SK-N-SH (cell line): ENCODE measurements around the gene KCNQ2. TPM values are rescaled to one million over a fixed set of nuclear protein-coding genes. Genes with fewer than 3 reads are reported as not detected.

Experiments
- CTCF ChIA-PET: fragments of 300-600, 350-600 bp; formaldehyde crosslinking; extraction: SDS; loops from one replicate; lab custom pipeline; 2021; lab: Yijun Ruan, JAX
- POLR2A ChIA-PET: fragments of 350-600 bp; sonication (Branson Sonifier 250); formaldehyde crosslinking; extraction: SDS; loops from one replicate; lab custom pipeline; 2020; ENCODE audit warnings: antibody characterized with exemption, inconsistent platforms; lab: Yijun Ruan, JAX
- DNase-seq: peaks from one replicate; pipeline ENCODE4 v3.0.0; 2012
- H2AFZ ChIP-seq: fragments of 200-600 bp; sonication (generic); 2 replicates; pipeline ENCODE4 v1.8.1; 2016; ENCODE audit warnings: antibody characterized with exemption, mild to moderate bottlenecking, low read depth
- H3F3A ChIP-seq: fragments of 200-600 bp; sonication (generic); replicated peaks from 2 replicates; pipeline ENCODE3; 2016; ENCODE audit warnings: antibody characterized with exemption, mild to moderate bottlenecking; ENCODE audit not compliant: insufficient read depth
- H3K27ac ChIP-seq, 2 experiments: fragments of 200-500 bp in 1 of 2; fragments of 200-600 bp in 1 of 2; sonication (Bioruptor generic) in 1 of 2; sonication (generic), shearing (Covaris generic) in 1 of 2; 2 replicates each; pipeline versions ENCODE4 v1.5.1 to v1.6.1; 2014 to 2016; ENCODE audit warnings: low read depth in 2 of 2, inconsistent platforms in 1 of 2, low read length in 1 of 2, mild to moderate bottlenecking in 1 of 2, mixed read lengths in 1 of 2
- H3K27me3 ChIP-seq: fragments of 200-600 bp; sonication (generic), shearing (Covaris generic); 2 replicates; pipeline ENCODE4 v1.6.1; 2016; ENCODE audit warnings: mixed run types; ENCODE audit not compliant: insufficient read depth
- H3K36me3 ChIP-seq, 2 experiments: fragments of 200-500 bp in 1 of 2; fragments of 200-600 bp in 1 of 2; sonication (Bioruptor generic) in 1 of 2; sonication (generic) in 1 of 2; replicated peaks in 1 of 2; 2 replicates each; pipeline versions ENCODE3 to v1.5.1; 2014 to 2016; ENCODE audit warnings: low read length in 1 of 2, mild to moderate bottlenecking in 1 of 2; ENCODE audit not compliant: insufficient read depth in 2 of 2, control insufficient read depth in 1 of 2
- H3K4me1 ChIP-seq, 2 experiments: fragments of 200-500 bp in 1 of 2; fragments of 200-600 bp in 1 of 2; sonication (Bioruptor generic) in 1 of 2; sonication (generic), shearing (Covaris generic) in 1 of 2; 2 replicates each; pipeline versions ENCODE4 v1.5.1 to v1.6.1; 2014 to 2016; ENCODE audit warnings: low read depth in 1 of 2, low read length in 1 of 2, mixed run types in 1 of 2; ENCODE audit not compliant: insufficient read depth in 2 of 2, control insufficient read depth in 1 of 2
- H3K4me2 ChIP-seq: fragments of 200-600 bp; sonication (generic), shearing (Covaris generic); 2 replicates; pipeline ENCODE4 v1.6.1; 2017; ENCODE audit warnings: mixed run types
- H3K4me3 ChIP-seq, 2 experiments: fragments of 200-500 bp in 1 of 2; fragments of 200-600 bp in 1 of 2; sonication (Bioruptor generic) in 1 of 2; sonication (generic), shearing (Covaris generic) in 1 of 2; 2 replicates each; pipeline versions ENCODE4 v1.5.1 to v1.8.1; 2014 to 2016; ENCODE audit warnings: low read depth in 2 of 2, inconsistent platforms in 1 of 2, low read length in 1 of 2, mild to moderate bottlenecking in 1 of 2, mixed read lengths in 1 of 2, moderate library complexity in 1 of 2
- H3K79me2 ChIP-seq: fragments of 200-600 bp; sonication (generic); 2 replicates; pipeline ENCODE4 v1.8.1; 2017; ENCODE audit warnings: mild to moderate bottlenecking; ENCODE audit not compliant: insufficient read depth
- H3K9ac ChIP-seq: fragments of 200-600 bp; sonication (generic); 2 replicates; pipeline ENCODE4 v1.6.1; 2017; ENCODE audit warnings: mixed run types
- H3K9me2 ChIP-seq: fragments of 200-600 bp; sonication (generic); 2 replicates; pipeline ENCODE4 v1.6.1; 2017; ENCODE audit warnings: mixed run types
- H3K9me3 ChIP-seq: fragments of 200-600 bp; sonication (generic); 2 replicates; pipeline ENCODE4 v1.6.1; 2017; ENCODE audit warnings: mixed run types, mild to moderate bottlenecking, moderate library complexity
- H4K20me1 ChIP-seq: fragments of 200-600 bp; sonication (generic); 2 replicates; pipeline ENCODE4 v1.6.1; 2017; ENCODE audit warnings: mild to moderate bottlenecking, mixed run types; ENCODE audit not compliant: insufficient read depth
- CHD2 ChIP-seq: fragments of 150-350 bp; IDR thresholded peaks from 2 replicates; pipeline ENCODE4 v1.6.1; 2018; ENCODE audit warnings: low read length; ENCODE audit not compliant: partially characterized antibody
- ELF1 ChIP-seq: IDR thresholded peaks from 2 replicates; pipeline ENCODE4 v1.4.0; 2012
- EZH2phosphoT487 ChIP-seq: fragments of 200-600 bp; sonication (generic); IDR thresholded peaks from 2 replicates; pipeline ENCODE4 v1.6.1; 2017; ENCODE audit warnings: low read depth, mixed run types, mild to moderate bottlenecking, antibody characterized with exemption, moderate library complexity, borderline replicate concordance
- FOXJ3 ChIP-seq: sonication (generic); formaldehyde crosslinking; IDR thresholded peaks from 2 replicates; pipeline ENCODE4 v1.5.1; 2020; ENCODE audit warnings: mild to moderate bottlenecking, missing genetic modification reagents
- FOXM1 ChIP-seq: IDR thresholded peaks from 2 replicates; pipeline ENCODE4 v1.4.0; 2012; ENCODE audit warnings: low read depth, mild to moderate bottlenecking
- GABPA ChIP-seq: IDR thresholded peaks from 2 replicates; pipeline ENCODE4 v1.4.0; 2012; ENCODE audit warnings: low read depth, mild to moderate bottlenecking
- JUND ChIP-seq: IDR thresholded peaks from 2 replicates; pipeline ENCODE4 v1.4.0; 2012
- MAX ChIP-seq: IDR thresholded peaks from 2 replicates; pipeline ENCODE4 v1.4.0; 2012; ENCODE audit warnings: low read depth
- MEF2A ChIP-seq: IDR thresholded peaks from 2 replicates; pipeline ENCODE4 v1.4.0; 2012; ENCODE audit warnings: low read depth, borderline replicate concordance
- MXI1 ChIP-seq: IDR thresholded peaks from 2 replicates; pipeline ENCODE4 v1.6.1; 2012; ENCODE audit warnings: mild to moderate bottlenecking, low read depth, low read length, improper control_type of control experiment
- NFIC ChIP-seq: IDR thresholded peaks from 2 replicates; pipeline ENCODE4 v1.4.0; 2012; ENCODE audit warnings: borderline replicate concordance
- POLR2AphosphoS5 ChIP-seq: IDR thresholded peaks from 2 replicates; pipeline ENCODE4 v1.6.1; 2012; ENCODE audit warnings: low read depth, low read length
- RFX5 ChIP-seq: IDR thresholded peaks from 2 replicates; pipeline ENCODE4 v1.6.1; 2012; ENCODE audit warnings: mild to moderate bottlenecking, improper control_type of control experiment, low read length
- SMC3 ChIP-seq: IDR thresholded peaks from 2 replicates; pipeline ENCODE4 v1.6.1; 2012; ENCODE audit warnings: low read depth, low read length, improper control_type of control experiment
- TAF1 ChIP-seq: IDR thresholded peaks from 2 replicates; pipeline ENCODE4 v1.6.1; 2012; ENCODE audit warnings: low read depth, mild to moderate bottlenecking, low read length, moderate library complexity, borderline replicate concordance
- TCF12 ChIP-seq: IDR thresholded peaks from 2 replicates; pipeline ENCODE4 v1.4.0; 2012
- USF2 ChIP-seq: fragments of 150-350 bp; IDR thresholded peaks from 2 replicates; pipeline ENCODE4 v1.6.1; 2017; ENCODE audit warnings: antibody characterized with exemption, low read length, low read depth, borderline replicate concordance
- WGBS: methylation state at CpG from one replicate; pipeline ENCODE4 v1.1.6; 2017; ENCODE audit warnings: low lambda C conversion rate; 5-methylcytosine and 5-hydroxymethylcytosine counted together
- polyA plus RNA-seq, 3 experiments: library from polyadenylated mRNA; depleted of rRNA; stranded (reverse); fragments of >200 nt; gene quantifications; 2 replicates each; pipeline ENCODE4 v1.2.3, GENCODE V29; 2012
- TF ChIP-seq, protein P1 (sequence below): fragments of 150-350 bp; IDR thresholded peaks from 2 replicates; pipeline ENCODE4 v1.6.1; 2016; ENCODE audit warnings: mild to moderate bottlenecking, low read depth, low read length
- TF ChIP-seq, protein P2 (sequence below): fragments of 200-600 bp; sonication (generic); IDR thresholded peaks from 2 replicates; pipeline ENCODE4 v1.6.1; 2017; ENCODE audit warnings: antibody characterized with exemption, mild to moderate bottlenecking, moderate library complexity
- TF ChIP-seq, protein P3 (sequence below): IDR thresholded peaks from 2 replicates; pipeline ENCODE4 v1.4.0; 2012; ENCODE audit warnings: low read depth, borderline replicate concordance

Gene KCNQ2
- polyA plus RNA-seq, 1 of the 3 experiments (the other 2 are of a cell fraction) = 3.9 TPM

DNA sequence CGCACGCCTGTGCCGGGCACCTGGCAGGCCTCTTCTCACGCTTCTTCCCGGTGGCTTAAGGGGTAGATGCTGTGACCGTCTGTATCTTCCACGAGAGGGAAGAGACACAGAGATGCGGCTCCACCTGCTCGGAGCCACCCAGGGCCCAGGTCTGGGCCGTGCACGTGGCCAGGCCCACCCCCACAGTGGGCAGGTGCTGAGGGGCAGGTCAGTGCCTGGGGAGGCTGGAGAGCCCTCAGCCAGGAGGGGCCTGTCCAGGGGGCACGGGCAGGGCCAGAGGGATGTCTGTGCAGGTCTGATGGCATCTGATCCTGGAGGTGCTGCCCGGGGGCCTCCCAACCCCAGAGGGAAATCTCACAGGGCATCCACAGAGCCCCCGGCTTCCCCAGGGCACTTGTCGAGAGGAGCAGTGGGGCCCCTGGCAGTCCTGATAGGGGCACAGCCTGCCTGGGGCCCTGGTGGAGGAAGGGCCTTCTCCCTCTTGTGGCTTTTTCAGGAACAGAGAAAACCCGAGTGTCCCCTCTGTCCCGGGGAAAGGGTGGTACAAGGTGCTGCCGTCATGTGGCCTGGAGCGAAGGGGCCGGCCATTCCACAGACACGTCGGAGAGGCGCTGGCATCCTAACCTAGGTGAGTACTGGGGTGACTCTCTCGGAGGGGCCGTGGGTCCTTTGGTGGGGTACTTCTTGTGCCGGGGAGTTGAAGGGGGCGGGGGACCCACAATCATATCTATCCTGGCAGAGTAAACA lies 61.1 kb downstream of the KCNQ2 start:
- Histone ChIP-seq H3K4me3 (no peak overlapping the region), H3K36me3 (no peaks in the 10 kb centered on the region), H3K27me3 (no peaks in the 10 kb centered on the region), H3F3A (no peaks in the 10 kb centered on the region), H4K20me1 (no peaks in the 10 kb centered on the region), H3K9ac (no peak overlapping the region), H3K79me2 (no peaks in the 10 kb centered on the region), H3K4me1 (peaks cover 0 to 19% of the 10 kb centered on the region in 2 experiments; a peak in 1 of 4 replicates), H2AFZ (no peak overlapping the region), H3K9me2 (no peaks in the 10 kb centered on the region), H3K9me3 (no peaks in the 10 kb centered on the region), H3K4me2 (no peak overlapping the region), H3K27ac (peak overlapping the region in 1 of 2 experiments; percentile 16; a peak in 1 of 4 replicates)
- WGBS = 76% methylated on average over 15 of the region's 27 CpGs
- no peak for DNase-seq
- POLR2A ChIA-PET = no interaction called here
- no peak for TF ChIP-seq CHD2
- no peak for TF ChIP-seq TCF12
- TF ChIP-seq EZH2phosphoT487 = no peak
- TF ChIP-seq FOXJ3 (CRISPR knock-in tag) = no peak
- TF ChIP-seq SMC3 = no peak
- no peak for TF ChIP-seq GABPA
- no peak for TF ChIP-seq MXI1
- no peak for TF ChIP-seq MAX
- TF ChIP-seq, protein P1, sequence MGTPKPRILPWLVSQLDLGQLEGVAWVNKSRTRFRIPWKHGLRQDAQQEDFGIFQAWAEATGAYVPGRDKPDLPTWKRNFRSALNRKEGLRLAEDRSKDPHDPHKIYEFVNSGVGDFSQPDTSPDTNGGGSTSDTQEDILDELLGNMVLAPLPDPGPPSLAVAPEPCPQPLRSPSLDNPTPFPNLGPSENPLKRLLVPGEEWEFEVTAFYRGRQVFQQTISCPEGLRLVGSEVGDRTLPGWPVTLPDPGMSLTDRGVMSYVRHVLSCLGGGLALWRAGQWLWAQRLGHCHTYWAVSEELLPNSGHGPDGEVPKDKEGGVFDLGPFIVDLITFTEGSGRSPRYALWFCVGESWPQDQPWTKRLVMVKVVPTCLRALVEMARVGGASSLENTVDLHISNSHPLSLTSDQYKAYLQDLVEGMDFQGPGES = no peak
- TF ChIP-seq TAF1 = no peak
- TF ChIP-seq RFX5 = no peak
- TF ChIP-seq FOXM1 = no peak
- no peak for TF ChIP-seq JUND
- TF ChIP-seq, protein P2, sequence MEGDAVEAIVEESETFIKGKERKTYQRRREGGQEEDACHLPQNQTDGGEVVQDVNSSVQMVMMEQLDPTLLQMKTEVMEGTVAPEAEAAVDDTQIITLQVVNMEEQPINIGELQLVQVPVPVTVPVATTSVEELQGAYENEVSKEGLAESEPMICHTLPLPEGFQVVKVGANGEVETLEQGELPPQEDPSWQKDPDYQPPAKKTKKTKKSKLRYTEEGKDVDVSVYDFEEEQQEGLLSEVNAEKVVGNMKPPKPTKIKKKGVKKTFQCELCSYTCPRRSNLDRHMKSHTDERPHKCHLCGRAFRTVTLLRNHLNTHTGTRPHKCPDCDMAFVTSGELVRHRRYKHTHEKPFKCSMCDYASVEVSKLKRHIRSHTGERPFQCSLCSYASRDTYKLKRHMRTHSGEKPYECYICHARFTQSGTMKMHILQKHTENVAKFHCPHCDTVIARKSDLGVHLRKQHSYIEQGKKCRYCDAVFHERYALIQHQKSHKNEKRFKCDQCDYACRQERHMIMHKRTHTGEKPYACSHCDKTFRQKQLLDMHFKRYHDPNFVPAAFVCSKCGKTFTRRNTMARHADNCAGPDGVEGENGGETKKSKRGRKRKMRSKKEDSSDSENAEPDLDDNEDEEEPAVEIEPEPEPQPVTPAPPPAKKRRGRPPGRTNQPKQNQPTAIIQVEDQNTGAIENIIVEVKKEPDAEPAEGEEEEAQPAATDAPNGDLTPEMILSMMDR = no peak
- TF ChIP-seq ELF1 = no peak
- TF ChIP-seq USF2 = no peak
- TF ChIP-seq, protein P3, sequence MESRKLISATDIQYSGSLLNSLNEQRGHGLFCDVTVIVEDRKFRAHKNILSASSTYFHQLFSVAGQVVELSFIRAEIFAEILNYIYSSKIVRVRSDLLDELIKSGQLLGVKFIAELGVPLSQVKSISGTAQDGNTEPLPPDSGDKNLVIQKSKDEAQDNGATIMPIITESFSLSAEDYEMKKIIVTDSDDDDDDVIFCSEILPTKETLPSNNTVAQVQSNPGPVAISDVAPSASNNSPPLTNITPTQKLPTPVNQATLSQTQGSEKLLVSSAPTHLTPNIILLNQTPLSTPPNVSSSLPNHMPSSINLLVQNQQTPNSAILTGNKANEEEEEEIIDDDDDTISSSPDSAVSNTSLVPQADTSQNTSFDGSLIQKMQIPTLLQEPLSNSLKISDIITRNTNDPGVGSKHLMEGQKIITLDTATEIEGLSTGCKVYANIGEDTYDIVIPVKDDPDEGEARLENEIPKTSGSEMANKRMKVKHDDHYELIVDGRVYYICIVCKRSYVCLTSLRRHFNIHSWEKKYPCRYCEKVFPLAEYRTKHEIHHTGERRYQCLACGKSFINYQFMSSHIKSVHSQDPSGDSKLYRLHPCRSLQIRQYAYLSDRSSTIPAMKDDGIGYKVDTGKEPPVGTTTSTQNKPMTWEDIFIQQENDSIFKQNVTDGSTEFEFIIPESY = no peak
- no peak for TF ChIP-seq MEF2A
- no peak for TF ChIP-seq NFIC
- no peak for TF ChIP-seq POLR2AphosphoS5
- CTCF ChIA-PET = interaction anchor here (1.0 to 1.1 kb wide), 2 partner anchors 10 to 29 kb away, joined by 3 to 5 read pairs; no protein-coding TSS in a partner anchor
